ENCODE measurements around the gene RPP25L. TPM values are rescaled to one million over a fixed set of nuclear protein-coding genes. Genes with fewer than 3 reads are reported as not detected.

RPP25L gene, protein sequence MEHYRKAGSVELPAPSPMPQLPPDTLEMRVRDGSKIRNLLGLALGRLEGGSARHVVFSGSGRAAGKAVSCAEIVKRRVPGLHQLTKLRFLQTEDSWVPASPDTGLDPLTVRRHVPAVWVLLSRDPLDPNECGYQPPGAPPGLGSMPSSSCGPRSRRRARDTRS
- total RNA-seq, result 10 to 100 TPM; 30.8 to 32.5 TPM

DNA sequence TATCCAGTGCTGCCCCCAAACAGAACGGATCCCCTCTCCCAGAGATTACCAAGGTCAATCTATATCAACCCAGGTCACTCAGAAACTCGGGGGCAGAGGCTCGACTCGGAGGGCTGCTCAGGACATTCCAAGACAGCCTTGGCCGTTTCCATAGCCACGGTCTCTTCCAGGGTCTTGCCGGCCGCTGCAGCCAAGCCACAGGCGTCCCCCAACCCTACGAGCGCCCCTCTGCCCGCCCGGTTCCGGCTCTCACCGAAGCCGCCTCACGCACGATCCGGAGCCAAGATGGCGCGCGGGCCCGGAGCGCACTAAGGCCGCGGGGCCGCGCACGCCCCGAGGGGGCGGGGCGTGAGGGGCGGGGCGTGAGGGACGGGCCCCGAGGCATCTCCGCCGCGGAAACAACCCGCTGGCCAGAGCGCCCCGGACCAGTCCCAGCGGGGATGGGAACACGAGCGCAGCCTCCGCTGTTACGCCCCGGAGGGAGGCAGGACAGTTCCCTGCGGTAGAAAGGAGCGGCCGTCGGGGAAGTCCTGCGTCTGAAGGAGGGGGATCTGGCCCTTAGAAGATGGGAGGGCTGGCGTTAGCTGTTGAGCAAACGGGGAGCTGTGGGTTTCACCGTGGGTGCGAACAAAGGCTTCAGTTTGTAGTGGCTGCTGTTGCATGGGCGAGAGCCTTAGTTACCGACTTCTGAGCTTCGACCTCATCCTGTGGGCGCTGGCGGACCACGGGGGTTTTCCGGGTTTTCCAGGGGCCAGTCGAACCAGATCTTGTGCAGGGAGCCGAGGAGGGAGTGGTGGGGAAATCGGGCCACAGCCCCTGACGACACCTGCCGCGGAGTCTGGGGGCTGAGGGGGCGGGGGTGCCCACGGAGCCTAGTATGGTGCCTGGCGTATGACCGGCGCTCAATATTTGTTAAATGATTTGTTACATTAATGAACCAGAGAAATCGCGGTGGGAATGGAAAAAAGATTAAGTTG is at the start of gene RPP25L:
TSS of gene RPP25L (minus strand) at position 287 of the 977 bp plus-strand sequence. CDS start 801 bp downstream, outside the sequence.

DNA sequence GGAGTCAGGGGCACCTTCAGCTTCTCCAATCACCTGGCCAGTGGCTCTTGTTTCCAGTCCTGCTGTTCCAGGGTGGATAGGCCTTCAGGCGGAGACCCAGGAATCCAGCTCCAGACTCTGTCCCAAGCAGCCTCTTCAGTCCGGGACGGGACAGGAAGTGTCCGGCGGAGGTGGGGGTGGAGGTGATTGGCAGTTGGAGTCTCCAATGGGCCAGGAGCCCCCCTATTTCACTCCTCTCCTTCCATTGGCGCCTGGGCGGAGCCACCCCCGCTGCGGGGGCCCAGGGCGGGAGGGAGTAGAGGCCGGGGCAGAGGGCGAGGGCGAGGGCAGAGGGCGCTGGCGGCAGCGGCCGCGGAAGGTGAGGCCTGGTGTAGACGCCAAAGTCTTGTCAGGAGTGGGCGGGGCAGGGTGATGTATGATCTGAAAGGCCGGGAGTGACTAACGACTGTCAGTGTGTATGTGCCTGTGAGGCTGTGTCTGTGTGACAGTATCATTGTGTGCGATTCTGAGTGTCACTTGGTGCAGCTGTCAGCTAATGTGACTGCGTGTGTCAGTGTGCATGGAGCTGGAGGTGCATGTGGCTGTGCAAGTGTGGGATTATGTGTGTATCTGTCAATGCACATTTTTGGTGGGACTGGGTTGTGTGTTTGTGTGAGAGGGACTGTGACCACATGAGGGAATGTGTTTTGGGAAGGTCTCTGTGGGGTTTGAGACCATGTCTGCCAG is 40.1 kb upstream of the RPP25L start, which contains the start of gene IL11RA:
TSS of gene IL11RA (plus strand) at position 310 of the 726 bp plus-strand sequence. CDS start 3,033 bp downstream, outside the sequence.

DNA sequence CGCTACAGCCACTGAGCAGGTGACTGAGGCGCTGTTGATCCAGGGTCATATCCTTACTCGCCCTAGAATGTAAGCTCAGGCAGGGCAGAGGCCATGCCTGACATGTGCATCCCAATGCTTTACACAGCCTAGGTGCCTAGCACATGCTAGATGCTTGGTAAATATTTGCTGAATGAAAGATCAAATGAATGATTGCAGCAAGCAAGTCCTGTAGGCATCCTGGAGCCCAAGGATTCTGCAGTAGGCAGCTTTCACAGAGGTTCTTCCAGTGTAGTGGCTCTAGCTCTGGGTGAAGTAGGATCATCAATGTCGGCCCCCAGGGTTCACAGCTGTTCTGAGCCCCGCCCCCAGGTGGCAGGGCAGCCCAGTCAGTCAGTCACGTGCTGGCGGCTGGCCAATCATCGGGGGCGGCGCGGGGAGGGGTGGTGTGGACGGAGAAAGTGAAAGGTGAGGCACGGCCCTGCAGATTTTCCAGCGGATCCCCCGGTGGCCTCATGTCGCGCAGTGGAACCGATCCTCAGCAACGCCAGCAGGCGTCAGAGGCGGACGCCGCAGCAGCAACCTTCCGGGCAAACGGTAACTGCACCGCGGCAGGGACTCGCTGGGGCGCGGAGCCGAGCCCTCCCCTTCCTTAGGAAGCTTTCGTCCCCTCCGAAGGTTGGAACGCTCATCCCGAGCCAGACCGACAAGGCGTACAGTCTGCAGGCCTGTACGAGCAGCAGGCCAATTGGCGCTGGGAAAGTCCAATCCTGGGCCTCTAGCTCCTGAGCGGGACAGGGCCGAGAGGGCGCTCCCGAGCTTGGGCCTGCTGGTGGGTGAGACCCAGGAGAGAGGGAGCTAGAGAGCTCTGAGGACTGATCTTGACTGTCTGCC is 34.5 kb upstream of the RPP25L start, which contains the start of gene GALT:
TSS of gene GALT (plus strand) at position 465 of the 873 bp plus-strand sequence. CDS start at position 495, 30 bp downstream.

DNA sequence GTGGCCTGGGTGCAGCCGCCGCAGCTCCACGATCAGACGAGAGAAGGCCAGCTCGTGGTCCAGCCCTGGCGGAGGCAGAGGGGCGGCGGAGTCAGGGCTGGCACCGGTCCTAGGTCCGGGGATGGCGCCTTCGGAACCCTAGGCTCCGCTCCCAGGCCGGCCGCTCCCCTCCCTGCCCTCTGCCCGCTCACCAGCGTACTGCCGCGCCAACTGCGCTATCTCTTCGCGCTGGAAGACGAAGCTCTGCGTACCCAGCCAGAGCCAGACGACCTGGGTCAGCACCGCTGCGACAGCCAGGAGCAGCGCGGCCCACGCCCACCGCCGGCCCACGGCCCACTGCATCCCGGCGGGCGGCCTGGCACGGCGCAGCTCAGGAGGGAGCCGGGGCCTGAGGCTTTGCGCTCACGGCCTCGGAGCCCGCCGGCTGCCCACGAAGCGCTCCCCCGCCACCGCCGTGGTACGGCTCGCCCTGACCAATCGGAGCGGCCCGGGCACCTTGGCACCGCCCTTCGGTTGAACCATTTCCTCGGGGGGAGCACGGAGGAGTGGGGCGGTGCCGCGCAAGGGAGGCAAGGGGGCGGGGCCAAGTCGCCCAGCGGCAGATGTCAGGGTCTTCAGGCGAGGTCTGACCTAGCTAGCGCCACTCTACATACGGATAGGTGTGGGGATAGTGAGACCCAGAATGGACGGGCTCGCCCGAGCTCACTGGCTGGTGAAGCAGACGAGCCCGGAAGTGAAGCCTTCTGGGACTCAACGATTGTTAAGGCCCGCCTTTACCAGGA is 25.6 kb upstream of the RPP25L start, which contains the start of gene SIGMAR1:
TSS of gene SIGMAR1 (minus strand) at position 432 of the 782 bp plus-strand sequence. CDS start at position 342, 90 bp downstream.

DNA sequence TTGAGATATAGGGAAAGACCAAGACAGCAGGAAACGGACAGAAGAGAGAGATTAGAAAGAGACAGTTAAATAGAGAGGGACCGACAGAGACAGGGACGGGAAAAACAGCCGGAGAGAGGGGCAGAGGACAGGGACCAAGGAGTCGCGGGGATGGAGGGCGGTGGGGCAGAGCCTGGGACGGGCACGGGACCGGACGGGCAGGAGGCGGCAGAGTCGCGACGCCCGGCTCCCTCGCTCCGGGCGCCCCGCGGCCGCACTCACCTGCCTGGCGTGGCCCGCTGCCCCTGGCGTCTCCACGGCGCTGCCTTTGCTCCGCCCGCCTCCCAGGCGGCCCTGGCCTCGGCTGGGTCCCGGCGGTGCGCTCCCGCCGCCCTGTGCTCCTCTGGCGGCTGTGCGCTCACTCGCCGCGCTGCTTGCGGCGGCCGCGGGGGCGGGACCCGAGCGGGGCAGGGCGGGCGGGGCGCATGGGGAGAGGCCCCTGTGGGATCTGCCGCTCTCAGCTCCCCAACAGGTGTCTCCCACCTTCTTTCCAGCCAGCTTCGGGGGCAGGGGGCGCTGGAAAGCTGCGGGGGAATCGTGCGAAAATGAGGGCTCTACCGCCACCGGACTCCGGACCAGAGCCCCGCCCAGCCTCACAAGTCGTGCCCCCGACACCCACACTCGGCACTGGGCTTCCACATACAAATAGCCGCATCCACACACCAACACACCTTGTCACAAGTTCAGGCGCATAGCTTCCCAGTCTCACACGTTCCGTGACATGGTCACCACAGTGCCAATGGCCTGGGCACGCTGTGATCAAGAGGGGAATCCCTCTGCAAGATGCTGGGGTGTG is 17.0 kb upstream of the RPP25L start, which contains the start of gene ARID3C:
TSS of gene ARID3C (minus strand) at position 411 of the 835 bp plus-strand sequence. CDS start 1,052 bp downstream, outside the sequence.

DNA sequence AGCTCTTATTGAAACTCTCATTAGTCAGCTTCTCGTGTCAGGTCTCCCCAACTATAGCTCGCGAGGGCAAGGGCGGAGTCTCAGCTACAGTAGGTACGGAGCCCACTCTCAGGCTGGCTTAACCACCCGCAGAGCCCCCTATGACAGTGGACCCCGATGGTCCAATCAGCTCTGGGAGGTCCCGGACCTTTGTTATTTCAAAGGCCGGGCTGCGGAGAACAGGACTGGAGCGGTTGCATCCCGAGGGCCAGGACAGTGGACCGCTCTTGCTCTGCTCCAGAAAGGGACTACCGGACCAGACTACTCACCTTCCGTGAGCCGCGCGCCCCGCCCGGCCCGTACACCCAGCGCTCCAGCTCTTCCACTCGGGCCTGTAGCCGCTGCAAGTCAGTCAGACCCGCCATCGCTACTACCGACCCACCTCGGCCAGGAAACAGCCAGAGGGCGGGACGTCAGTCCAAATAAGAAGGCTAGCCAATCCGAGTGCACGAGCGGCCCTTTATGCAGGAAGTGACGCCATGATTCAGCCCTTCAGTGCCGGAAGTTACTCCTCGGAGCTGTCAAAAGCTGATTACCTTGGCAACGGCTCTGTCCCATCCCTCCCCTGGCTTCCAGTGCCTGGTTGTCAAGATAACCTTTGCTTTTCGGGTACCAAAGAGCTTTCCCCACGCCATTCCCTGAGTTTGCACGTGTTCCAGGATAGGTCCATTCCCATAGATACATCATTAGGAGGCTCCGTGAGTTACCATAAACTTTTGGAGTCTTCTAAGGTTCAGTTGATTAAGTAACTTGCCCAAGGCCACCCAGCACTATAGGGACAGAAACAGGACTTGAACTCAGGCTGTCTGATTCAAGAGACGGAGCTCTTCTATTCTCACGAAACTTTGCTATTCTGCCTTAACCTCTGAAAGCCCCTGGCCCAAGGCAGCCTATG is 8.4 kb upstream of the RPP25L start, which contains the start of gene DCTN3:
TSS of gene DCTN3 (minus strand) at position 435 of the 934 bp plus-strand sequence. CDS start at position 404, 31 bp downstream.

DNA sequence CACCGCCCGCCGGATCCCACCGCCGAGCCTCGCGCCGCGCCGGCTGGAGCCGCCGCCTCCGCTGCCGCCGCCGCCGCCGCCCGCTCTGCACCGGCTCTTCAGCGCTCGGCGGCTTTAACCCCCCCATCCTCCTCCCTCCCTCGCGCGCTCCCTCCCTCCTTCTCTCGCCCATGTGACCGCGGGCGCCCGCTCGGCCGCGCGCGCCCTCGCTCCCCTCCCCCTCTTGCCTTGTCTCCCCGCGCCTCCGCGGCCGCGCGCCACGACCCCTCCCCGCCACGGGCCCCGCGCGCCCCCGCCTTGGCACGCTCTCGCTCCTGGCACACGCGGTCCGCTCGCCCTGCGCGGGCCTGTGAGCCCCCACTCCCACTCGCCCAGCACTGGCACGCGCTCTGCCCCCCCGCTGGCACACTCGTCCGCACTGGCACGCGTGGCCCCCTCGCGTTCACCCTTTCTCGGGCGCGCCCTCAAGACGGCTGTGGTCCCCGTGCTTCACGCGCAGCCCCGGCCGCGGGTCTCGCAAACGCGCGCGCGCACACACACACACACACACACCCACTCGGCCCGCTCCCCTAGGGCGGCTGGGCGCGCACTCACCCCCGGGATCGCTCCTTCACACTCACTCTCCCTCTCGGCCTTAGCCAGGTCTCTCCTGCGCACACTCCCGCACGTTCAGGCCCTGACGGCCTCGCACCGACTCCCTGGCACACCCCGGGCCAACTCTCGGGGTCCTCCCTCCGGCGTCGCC is 22.1 kb downstream of the RPP25L start, which contains the start of gene CNTFR:
TSS of gene CNTFR (minus strand) at position 89 of the 745 bp plus-strand sequence. CDS start 20,743 bp downstream, outside the sequence.

Other genes starting within 250 kb of the RPP25L start
- 1 to 10 TPM; 3.6 to 3.8 TPM for gene MYORG, start 235.2 kb downstream of the RPP25L start, total RNA-seq
- gene FAM219A, start 153.5 kb downstream of the RPP25L start, total RNA-seq, result 10 to 100 TPM; 11.5 to 13.2 TPM
- not detected for gene DNAI1, start 153.3 kb downstream of the RPP25L start, total RNA-seq
- gene ENHO, start 89.1 kb downstream of the RPP25L start, total RNA-seq, result not detected
- not detected for gene CNTFR, start 22.4 kb downstream of the RPP25L start, total RNA-seq
- 100 to 1,000 TPM; 120 to 122 TPM for gene DCTN3, start 8.4 kb upstream of the RPP25L start, total RNA-seq
- gene ARID3C, start 17.0 kb upstream of the RPP25L start, total RNA-seq, result under 1 TPM in 1 of 2 experiments, not detected in 1; 0.18 TPM
- 10 to 100 TPM; 54.6 to 55.1 TPM for gene SIGMAR1, start 25.7 kb upstream of the RPP25L start, total RNA-seq
- 100 to 1,000 TPM; 126 to 131 TPM for gene GALT, start 34.6 kb upstream of the RPP25L start, total RNA-seq
- 10 to 100 TPM; 83.9 to 86.3 TPM for gene IL11RA, start 40.1 kb upstream of the RPP25L start, total RNA-seq
- gene CCL27, start 50.6 kb upstream of the RPP25L start, total RNA-seq, result not detected
- not detected for gene CCL19, start 79.2 kb upstream of the RPP25L start, total RNA-seq
- not detected for gene CCL21, start 98.0 kb upstream of the RPP25L start, total RNA-seq

Measured in activated naive CD4-positive, alpha-beta T cell treated with anti-CD3 and anti-CD28 coated beads, Interleukin-2, amount 10 ng/mL, durations not matched to agents 5 hours and 36 hours (primary cell).